HG03571 (cell line): Measurements from ENCODE around the gene TOR1AIP2.
"Not testable (repeated sequence)": the region's sequence is repeated elsewhere in the genome, so short reads cannot be mapped to it uniquely, and the experiment has no call there.

Experiments used
- ATAC-seq: cut with Tn5 transposase; IDR thresholded peaks from one replicate; pipeline ENCODE4 v1.9.1; 2021; ENCODE audit not compliant: unreplicated experiment

The TOR1AIP2 gene

DNA sequence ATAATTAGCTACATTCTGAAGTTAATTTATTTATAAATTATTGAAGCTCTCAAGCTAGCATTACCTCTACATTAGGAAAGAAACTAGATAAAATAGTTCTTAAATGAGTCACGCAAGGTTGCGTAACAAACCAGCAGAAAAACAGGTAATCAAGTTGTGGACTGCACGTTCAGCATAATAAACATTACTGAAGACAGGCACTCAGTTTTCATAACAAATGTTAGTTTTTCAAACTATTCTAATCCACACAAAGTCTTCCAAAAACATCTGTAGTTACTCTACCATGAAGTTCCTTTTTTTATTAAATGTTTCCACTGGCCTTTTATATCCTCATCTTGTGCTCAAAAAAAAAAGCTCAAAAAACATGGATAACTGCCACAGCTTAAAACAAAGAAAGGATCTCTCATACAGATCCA, 1.3 kb downstream of the TOR1AIP2 start:
- ATAC-seq, result no peak

DNA sequence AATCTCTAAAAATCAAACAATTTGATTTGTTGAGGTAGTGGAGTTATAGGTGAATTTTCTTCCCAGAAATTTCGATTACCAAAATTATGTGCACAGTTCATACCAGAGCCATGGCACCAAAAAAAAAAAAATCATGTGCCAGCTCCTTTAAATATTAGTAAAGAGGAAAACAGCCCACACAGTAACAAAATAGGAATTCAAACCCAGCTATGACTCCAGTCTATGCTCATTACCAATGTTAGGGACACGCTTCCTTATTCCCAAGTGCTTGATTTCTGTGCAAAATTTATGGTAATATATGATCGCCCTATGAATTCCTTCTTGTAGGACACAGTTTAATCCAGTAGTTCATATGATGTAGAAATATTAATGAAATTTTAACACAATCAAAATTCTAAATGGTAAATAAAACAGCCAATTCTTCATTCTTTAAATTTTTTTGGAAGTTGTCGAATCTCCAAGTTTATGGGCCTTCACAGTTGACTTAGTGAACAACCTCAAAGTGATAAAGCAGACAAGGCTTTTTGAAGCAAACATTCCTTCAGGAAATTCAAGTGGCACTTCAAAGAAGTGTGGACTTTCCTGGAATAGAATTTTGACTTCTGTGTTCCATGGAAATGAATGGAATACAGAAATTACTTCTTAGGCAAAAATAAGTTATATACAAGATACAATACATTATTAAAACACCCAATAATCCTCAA, 1.9 kb downstream of the TOR1AIP2 start:
- no peak for ATAC-seq

DNA sequence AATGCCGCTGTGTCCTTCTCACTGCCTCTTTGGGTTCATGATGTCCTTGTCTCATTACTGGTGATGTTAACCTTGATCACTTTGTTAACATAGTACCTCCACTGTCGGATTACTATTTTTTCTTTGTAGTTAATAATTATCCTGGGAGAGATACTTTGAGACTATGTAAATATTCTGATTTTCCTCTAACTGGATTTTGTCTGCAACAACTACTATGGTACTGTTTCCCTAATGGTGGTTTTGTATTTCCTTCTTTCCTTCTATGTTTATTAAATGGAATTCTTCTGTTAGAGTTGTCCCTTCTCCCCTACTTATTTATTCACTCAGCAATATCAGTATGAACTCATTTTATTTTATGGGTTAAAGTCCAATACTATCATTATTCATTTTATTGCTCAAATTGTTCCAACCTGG, 4.2 kb downstream of the TOR1AIP2 start:
- no peak for ATAC-seq

DNA sequence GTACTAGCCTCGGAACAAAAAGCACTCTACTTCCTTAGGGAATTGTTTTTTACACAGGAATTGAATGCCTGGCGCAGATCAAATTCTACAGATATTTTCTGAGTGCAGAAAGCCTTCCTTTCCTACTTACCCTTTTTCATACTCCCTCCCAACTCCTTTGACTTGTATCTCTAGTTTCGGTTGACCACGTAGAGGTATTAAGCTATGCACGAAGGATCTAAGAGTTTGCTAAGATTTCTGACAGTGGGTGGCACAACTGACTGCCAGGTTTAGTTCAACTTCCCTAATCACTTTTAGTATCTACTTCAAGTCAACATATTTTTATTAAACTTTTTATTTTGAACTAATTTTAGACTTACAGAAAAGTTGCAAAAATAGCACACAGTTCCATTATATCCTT, 5.0 kb downstream of the TOR1AIP2 start:
- ATAC-seq, result no peak

DNA sequence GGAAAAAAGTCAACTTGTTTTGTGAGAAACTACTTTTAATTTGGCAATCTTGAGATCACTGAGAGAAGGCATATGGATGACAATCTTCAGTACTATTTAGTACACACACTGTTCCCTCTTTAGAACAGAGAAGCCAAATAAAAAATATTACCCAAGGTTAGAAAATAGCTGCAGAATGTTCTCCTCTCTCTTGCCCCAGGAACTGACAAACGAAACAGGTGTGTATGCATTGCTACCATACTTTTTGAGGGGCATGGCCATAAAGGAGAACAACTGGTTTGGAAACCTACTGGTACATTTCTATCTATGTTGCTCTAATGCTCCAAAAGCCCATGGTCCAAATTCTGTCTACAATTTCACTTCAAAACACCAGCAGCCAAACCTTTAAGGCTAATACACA, 5.7 kb downstream of the TOR1AIP2 start:
- no peak for ATAC-seq

DNA sequence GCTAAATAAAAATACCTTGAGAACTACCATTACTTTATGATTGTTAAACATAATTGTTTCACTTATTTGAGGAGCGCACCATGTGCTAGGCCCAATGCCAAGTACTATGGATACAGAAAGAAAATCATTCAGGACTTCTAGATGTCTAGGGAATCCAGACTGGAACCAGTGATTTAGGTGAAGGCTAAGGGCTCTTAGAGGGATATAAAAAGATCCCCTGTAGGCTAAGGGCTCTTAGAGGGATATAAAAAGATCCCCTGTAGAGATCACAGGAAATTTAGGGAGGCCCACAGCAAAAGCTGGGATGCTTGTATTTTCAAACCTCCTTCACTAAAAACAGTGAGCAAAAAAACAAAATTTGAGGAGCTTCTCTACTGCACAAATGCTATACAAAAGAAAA, 6.7 kb downstream of the TOR1AIP2 start:
- ATAC-seq, result no peak

DNA sequence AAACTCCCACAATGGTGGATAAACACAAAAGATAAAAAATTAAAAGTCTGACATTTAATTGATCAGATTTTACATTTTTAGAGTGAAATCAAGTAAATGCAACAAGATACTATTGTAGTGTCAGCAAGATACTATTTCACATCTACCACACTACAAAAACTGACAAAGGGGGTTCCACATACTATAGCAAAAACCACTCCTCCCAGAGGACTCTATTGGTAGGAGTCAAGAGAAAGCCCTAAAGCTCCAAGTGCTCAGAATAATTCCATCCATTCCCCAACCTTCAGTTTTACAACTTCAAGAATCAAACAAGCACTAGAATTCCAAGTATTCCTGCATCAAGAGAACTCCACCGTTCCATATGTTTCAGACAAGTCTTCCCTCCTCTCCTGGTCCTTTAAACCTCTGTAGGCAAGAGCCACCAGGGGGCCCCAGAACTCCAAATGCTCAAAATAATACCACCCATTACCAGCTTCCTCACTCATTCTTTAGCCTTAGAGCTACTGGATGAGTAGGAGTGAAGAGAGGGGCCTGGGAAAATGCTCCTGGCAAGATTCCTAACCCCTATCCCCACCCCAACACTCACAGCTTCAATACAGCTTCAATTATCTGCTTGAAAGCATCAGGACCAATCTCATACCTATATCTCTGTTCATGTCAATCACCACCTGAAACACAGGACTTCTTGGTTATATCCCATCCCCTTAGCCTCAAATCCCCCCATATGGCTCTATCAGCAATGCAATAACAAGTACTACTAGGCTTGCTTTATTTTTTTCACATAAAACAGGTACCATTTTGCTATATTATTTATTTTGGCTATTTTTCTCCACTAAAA, 9.9 kb downstream of the TOR1AIP2 start:
- no peak for ATAC-seq

DNA sequence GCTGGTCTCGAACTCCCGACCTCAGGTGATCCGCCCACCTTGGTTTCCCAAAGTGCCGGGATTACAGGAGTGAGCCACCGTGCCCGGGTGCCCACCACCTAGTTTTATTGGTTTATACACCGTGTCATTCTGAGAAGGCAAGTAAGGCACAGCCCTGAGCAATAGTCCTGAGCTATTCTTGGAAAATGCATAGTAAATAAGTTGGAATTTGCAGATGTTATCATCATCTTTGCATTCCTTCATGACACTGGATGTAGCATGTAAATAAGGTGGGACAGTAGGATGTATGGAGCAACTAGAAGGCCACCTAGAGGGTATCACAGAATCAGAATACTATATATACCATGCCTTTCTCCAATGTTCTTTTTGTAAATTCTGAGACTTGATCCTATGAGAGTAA, 11.0 kb downstream of the TOR1AIP2 start:
- ATAC-seq, result no peak

DNA sequence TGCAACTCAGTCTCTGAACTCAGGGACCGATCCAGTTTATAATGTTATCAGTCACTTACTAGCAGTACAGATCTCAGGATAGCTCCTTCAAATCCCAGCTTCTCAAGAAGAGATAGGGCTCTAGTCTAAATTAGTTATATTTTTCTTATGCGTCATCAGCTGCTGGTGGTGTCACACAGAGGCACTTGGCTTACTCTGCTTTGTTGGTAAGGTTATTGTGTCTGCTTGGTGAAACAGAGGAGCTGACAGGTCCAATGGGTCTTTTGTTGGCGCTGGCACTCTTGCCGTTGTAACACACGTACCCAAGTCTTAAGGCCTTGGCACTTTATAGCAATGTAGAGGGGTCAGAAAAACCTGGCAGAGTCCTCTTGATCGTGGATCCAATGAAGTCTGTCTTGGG, 12.2 kb downstream of the TOR1AIP2 start:
- ATAC-seq, result no peak

DNA sequence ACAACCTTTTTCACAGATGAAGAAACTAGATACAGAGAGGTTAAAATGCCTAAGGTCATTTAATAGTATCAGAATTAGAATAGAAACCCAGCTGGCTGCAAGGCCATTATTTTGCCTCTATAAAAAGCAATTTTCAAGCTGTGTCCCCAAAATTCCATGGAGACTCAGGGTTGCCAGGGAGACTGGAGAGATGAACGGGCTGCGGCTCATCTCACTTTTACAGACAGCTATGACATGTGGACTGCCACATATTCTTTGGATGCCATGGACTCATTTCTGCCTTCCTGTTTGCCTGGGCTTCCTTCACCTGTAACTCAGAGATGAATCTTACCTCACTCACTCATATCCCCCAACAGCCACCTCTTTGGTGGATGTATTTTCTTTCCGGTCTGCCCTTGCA, 17.0 kb downstream of the TOR1AIP2 start:
- no peak for ATAC-seq

DNA sequence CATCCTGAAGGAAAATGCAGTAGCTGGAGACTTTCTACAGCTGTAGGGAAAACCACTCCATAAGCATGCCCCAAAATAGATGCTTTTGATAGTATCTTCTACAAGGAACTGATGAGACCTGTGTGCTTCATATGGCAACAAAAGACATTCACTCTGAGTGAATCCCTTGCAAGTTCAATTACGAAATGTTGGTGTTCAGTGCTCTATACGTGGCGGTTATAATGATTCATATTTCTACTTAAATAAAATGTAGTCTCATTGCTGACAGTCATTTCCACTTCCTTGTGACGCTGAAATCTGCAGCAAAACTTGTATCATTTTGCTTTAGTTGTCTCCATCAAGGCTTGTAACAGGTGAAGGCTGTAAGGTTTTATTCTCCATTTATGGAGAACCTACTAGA, 20.6 kb downstream of the TOR1AIP2 start:
- ATAC-seq, result no peak

DNA sequence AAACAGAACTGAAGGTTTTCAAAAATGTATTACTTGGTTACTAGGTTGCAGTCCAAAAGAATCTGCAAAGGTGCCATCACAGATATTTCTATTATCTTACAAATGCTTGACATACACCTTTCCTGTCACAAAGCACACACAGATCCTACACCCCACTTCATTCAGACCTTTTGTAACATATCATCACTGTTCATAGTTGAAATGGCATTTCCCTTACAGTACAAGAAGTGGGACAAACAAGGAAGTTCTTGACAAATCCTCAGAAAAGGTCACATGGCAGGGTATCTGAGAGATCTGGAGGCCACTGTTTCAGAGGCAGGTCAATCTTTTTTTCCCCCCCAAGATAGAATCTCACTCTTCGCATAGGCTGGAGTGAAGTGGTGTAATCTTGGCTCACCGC, 21.3 kb downstream of the TOR1AIP2 start:
- no peak for ATAC-seq

DNA sequence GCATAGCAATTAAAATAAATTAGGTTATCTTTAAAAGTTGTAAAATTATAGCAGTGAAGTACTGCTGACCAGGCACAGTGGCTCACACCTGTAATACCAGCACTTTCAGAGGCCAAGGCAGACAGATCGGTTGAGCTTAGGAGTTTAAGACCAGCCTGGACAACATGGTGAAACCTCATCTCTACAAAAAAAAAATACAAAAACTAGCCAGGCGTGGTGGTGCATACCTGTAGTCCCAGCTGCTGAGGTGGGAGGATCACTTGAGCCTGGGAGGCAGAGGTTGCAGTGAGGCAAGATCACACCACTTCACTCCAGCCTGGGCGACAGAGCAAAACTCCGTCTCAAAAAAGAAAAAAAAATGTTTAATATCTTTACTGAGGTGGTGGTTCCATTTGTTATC, 21.8 kb downstream of the TOR1AIP2 start:
- not testable (repeated sequence) for ATAC-seq

DNA sequence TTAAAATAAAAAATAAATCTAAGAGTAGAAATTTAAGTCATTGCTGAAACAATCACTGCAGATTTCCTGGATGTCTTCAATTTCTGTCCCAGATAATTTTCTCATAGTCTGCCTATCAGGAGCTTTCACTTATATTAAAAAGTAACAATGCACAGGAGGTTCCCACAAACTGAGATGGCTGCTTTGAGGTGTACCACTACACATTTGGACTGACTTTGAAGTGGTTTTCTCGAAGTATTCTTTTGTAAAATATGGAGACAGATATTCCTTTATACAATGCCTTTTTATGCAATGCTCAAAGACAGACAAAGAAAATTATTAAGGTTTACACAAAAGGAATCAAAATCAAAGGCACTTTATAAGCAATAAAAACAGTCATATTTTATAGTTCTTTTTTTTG, 24.5 kb downstream of the TOR1AIP2 start:
- ATAC-seq, result no peak

DNA sequence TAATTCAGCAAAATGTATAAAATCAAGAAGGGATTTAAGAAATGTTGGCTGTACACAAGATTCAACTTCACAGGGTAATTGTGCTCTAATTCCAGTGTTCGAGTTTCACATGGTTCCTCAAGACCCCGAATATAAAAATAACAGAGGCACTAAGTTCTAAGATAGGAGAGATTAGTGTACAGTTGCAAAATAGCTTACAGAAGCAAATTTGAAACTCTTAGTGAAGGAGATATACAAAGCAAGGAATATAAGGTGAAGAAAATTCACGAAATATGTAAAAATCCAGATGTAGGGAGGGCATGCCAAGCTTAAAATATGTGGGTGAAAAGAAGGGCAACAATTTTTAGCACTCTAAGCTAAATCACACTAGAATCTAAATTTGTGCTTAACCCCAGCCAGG, 29.4 kb downstream of the TOR1AIP2 start:
- ATAC-seq, result no peak

DNA sequence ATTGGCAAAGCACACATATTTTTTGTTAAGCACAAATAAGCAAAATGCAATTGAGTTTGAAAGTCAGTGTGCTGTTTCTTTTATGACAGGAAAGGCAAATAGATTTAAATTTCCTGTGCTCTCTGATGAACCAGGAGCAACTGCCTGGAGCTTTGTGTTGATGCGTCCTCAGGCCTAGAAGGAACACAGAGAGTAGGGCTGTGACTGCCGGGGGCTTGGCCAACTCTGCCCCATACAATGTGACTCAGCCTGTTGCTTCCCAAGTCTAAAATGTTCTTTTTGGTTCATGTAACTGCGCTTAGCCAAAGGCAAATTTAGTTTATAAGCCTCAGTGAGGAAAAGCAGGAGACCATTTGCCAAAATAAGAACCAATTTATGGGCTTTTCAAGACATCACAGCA, 37.5 kb downstream of the TOR1AIP2 start:
- no peak for ATAC-seq

DNA sequence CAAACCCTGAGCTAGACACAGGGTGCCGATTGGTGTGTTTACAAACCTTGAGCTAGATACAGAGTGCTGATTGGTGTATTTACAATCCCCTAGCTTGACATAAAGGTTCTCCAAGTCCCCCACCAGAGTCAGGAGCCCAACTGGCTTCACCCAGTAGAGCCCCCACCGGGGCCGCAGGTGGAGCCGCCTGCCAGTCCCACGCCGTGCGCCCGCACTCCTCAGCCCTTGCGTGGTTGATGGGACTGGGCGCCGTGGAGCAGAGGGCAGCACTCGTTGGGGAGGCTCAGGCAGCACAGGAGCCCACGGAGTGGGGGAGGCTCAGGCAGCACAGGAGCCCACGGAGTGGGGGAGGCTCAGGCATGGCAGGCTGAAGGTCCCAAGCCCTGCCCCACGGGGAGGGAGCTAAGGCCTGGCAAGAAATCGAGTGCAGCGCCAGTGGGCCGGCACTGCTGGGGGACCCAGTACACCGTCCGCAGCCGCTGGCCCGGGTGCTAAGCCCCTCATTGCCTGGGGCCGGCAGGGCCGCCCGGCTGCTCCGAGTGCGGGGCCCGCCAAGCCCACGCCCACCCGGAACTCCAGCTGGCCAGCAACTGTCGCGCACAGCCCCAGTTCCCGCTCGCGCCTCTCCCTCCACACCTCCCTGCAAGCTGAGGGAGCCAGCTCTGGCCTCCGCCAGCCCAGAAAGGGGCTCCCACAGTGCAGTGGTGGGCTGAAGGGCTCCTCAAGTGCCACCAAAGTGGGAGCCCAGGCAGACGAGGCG, 40.7 kb downstream of the TOR1AIP2 start:
- not testable (repeated sequence) for ATAC-seq

DNA sequence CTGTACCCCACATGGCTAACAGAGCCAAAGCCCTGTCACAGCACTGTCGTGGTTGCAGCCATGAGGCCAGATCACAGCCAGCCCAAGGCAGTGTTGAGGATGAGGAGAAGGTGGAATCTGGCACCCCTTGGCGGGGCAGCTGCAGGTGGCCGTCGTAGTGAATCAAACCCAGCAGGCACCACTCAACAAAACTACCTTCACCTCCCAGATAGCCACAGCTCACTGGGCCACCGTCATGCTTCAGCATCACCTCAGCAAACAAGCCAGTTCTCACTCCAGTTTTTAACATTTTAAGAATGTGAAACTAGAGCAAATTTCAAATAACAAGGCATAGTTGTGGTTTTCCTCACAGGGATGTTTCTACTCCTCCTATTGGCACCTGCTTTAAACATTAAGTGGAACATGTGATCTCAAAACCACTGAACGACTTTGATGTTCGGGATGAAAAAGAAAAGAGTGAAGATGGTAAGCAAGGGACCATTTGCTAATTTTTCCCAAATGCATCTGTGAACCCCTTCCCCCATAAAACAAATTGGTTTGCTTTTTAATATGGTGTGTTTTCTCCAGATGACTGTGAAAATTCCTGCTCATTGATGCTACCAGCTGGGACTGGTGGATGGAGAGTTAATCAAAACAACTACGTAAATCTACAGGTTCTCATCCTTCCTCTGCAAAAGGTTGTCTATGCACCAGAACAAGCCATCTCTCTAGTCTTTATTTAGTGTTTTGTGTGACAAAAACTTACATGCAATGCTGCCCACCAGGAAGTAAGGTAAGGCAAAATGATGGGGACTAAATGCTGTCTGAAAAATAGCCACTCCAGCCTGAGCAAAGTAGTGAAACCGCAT, 45.5 kb downstream of the TOR1AIP2 start:
- ATAC-seq, result no peak

DNA sequence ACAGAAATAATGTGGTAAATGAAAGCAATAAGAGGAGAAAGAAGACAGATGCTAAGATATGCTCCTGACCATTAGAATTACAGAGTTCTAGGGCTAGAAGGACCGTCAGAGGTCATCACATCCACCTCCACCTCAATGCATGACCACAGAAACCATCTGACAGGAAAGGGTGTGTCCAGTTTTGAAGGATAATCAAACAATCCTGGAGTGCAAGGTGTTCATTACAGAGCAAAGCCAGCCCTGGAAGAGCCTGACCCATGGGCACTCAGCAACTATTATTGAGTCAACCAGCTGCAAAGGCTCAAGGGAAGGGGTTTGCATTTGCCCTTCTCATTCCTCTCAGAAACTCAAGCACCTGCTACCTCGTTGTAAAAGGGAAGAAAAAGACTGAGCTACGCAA, 46.4 kb downstream of the TOR1AIP2 start:
- no peak for ATAC-seq

DNA sequence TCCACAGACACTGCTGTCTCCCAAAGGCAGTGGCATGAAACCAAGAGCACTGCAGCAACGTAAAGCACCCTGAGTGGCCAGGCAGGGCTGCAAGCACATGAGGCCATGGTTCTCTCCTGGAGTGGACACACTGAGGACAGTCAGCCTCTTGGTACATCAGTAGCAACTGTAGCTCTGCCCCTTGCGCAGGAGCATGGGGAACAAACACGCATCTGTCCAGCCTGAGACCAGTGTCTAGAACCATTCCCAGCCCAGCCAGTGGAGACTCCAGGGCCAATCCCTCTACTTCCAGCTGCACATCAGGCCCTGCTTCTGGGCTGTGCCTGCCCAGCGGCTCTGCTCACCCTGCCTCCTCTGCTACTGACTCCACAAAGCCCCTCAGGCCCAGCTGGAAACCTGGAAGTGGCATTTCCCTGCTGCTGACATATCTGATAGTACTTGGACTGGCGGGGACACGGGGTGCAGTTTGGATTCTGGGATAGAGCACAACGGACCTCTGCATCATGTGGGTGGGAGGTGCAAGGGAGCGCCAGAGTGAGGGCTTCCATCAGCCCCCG, 49.0 kb downstream of the TOR1AIP2 start:
- ATAC-seq, result no peak
